ENCODE measurements around the gene SLC25A15.
A peak's percentile ranks its signal among the peaks of the same experiment; 100 is the strongest.
"Not testable (repeated sequence)": the region's sequence is repeated elsewhere in the genome, so short reads cannot be mapped to it uniquely, and the experiment has no call there.

Gene SLC25A15

DNA sequence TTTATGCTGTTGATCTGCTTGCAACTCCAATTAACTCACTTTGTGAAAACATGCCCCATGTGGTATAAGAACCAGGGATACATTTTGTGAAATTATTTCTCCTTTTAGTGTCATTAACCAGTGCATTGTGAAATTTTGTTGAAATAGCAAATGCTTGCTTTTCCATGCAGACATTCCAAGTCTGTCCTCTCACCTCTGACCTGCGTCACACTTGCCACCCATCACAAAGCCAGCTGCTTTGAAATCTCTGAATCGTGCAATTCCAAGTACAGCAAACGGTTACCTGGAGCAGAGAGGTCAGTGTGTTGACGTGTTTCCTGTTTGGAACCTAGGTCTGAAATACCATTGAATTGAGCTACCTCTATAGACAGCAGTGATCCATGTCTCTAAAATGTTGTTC is 4.9 kb upstream of the SLC25A15 start:
- Histone ChIP-seq H3K4me3 (ENCODE audit: low read length) (no peak overlapping the region), H3K9me3 (replicated peaks; ENCODE audit: low read length) (no peaks in the 10 kb centered on the region), H3K36me3 (ENCODE audit: insufficient read depth, low read length) (no peaks in the 10 kb centered on the region), H3K9ac (ENCODE audit: low read depth, low read length) (no peak overlapping the region), H3K4me1 (ENCODE audit: control insufficient read depth, insufficient read depth, low read length) (peaks cover 9% of the 10 kb centered on the region), H3K4me2 (ENCODE audit: low read length) (no peak overlapping the region), H3K27me3 (ENCODE audit: control insufficient read depth, insufficient read depth, low read length) (no peaks in the 10 kb centered on the region)

DNA sequence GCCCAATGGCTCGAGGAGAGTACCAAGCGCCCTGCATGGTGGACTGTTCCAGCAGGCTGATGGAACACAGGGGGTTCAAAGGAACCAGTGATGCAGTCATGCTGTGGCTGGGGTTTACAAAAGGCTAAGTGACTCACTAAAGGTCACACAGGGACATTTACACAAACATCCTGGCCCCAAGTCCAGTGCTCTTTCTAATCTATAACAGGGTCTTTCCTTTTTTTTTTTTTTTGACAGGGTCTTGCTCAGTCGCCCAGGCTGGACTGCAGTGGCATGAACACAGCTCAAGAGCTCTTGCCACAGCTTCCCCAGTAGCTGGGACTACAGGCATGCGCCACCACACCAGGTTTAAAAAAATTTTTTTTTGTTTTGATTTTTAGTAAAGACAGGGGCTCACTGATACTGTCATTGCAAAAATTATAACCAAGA is 2.8 kb upstream of the SLC25A15 start:
- Histone ChIP-seq H3K4me2 (ENCODE audit: low read length) (no peak overlapping the region), H3K27me3 (ENCODE audit: control insufficient read depth, insufficient read depth, low read length) (no peaks in the 10 kb centered on the region), H3K9me3 (replicated peaks; ENCODE audit: low read length) (no peaks in the 10 kb centered on the region), H3K9ac (ENCODE audit: low read depth, low read length) (no peak overlapping the region), H3K36me3 (ENCODE audit: insufficient read depth, low read length) (no peaks in the 10 kb centered on the region), H3K4me1 (ENCODE audit: control insufficient read depth, insufficient read depth, low read length) (peaks cover 12% of the 10 kb centered on the region), H3K4me3 (ENCODE audit: low read length) (no peak overlapping the region)

DNA sequence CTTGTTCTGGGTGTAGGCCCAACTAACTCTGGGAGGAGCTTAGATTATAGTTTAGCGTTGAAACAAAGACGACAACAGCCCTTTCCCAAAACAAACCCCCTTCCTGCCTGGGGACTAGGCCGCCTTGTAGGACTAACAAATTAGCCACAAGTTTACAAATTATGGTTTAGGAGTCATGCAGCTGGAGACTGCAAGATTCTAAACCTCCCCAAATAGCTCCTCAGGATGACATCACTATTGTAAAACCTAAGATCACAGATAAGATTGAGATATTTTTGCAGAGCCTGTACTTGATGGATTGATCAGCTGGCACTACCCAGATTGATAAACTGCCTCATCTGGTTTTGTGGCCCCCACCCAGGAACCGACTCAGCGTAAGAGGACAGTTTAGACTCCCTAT is 2.3 kb upstream of the SLC25A15 start:
- Histone ChIP-seq H3K36me3 (ENCODE audit: insufficient read depth, low read length) (no peaks in the 10 kb centered on the region), H3K27me3 (ENCODE audit: control insufficient read depth, insufficient read depth, low read length) (no peaks in the 10 kb centered on the region), H3K4me1 (ENCODE audit: control insufficient read depth, insufficient read depth, low read length) (peaks cover 12% of the 10 kb centered on the region), H3K4me2 (ENCODE audit: low read length) (no peak overlapping the region), H3K4me3 (ENCODE audit: low read length) (no peak overlapping the region), H3K9ac (ENCODE audit: low read depth, low read length) (no peak overlapping the region), H3K9me3 (replicated peaks; ENCODE audit: low read length) (no peaks in the 10 kb centered on the region)

DNA sequence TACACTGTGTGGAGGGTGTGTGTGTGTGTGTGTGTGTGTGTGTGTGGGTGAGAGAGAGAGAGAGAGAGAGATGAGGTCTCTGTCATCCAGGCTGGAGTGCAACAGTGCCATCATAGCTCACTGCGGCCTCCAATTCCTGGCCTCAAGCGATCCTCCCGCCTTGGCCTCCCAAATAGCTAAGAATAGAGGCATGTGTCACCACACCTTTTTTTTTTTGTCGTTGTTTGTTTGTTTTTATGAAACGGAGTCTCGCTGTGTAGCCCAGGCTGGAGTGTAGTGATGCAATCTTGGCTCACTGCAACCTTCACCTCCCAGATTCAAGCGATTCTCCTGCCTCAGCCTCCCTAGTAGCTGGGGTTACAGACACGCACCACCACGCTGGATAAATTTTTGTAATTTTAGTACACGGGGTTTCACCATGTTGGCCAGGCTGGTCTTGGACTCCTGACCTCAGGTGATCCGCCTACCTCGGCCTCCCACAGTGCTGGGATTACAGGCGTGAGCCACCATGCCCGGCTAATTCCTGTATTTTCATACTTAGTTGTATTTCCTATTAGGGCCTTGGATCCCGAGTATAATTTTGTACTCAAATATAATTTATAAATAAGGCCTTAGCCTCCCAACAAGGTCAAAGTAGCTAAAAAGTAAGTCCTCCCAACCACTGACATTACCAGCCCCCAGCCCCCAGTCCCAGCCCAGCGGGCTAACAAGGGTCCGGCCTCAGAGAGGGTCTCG is 704 bp upstream of the SLC25A15 start:
- H3K36me3 ChIP-seq (ENCODE audit: insufficient read depth, low read length); H3K27me3 ChIP-seq (ENCODE audit: control insufficient read depth, insufficient read depth, low read length); H3K9me3 ChIP-seq (replicated peaks; ENCODE audit: low read length): not testable (repeated sequence)
- peaks cover 12% of the 10 kb centered on the region for H3K4me1 ChIP-seq (ENCODE audit: control insufficient read depth, insufficient read depth, low read length)
- H3K9ac ChIP-seq (ENCODE audit: low read depth, low read length): peak overlapping the region; percentile 87
- H3K4me3 ChIP-seq (ENCODE audit: low read length): peak overlapping the region; percentile 92
- H3K4me2 ChIP-seq (ENCODE audit: low read length): peak overlapping the region; percentile 95

DNA sequence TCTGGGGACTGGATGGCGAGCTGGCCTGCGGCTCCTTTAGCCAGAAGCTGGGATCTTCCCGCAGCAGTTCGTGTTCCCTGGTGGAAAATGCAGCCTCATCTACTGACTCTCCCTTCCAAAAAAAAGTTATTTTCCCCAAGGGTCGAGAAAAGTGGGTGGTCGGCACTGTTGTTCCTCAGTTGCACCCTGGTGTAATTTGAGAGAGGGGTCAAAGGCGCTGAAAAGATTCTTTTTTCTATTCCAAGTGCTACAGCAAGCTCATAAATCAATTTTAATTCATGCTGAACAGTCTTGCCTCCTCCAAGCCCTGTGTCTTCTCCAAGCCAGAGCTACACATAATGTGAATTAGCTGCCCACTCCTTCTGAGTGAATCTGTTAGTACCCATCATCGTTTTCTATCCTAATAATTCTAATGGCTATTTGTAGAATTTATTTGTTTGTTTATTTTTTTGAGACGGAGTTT is 774 bp downstream of the SLC25A15 start:
- no peaks in the 10 kb centered on the region for H3K9me3 ChIP-seq (replicated peaks; ENCODE audit: low read length)
- H3K4me2 ChIP-seq (ENCODE audit: low read length): peak overlapping the region; percentile 95
- H3K36me3 ChIP-seq (ENCODE audit: insufficient read depth, low read length): peaks cover 14% of the 10 kb centered on the region
- H3K4me1 ChIP-seq (ENCODE audit: control insufficient read depth, insufficient read depth, low read length): peaks cover 12% of the 10 kb centered on the region
- no peaks in the 10 kb centered on the region for H3K27me3 ChIP-seq (ENCODE audit: control insufficient read depth, insufficient read depth, low read length)
- H3K4me3 ChIP-seq (ENCODE audit: low read length): peak overlapping the region; percentile 92
- H3K9ac ChIP-seq (ENCODE audit: low read depth, low read length): peak overlapping the region; percentile 87

DNA sequence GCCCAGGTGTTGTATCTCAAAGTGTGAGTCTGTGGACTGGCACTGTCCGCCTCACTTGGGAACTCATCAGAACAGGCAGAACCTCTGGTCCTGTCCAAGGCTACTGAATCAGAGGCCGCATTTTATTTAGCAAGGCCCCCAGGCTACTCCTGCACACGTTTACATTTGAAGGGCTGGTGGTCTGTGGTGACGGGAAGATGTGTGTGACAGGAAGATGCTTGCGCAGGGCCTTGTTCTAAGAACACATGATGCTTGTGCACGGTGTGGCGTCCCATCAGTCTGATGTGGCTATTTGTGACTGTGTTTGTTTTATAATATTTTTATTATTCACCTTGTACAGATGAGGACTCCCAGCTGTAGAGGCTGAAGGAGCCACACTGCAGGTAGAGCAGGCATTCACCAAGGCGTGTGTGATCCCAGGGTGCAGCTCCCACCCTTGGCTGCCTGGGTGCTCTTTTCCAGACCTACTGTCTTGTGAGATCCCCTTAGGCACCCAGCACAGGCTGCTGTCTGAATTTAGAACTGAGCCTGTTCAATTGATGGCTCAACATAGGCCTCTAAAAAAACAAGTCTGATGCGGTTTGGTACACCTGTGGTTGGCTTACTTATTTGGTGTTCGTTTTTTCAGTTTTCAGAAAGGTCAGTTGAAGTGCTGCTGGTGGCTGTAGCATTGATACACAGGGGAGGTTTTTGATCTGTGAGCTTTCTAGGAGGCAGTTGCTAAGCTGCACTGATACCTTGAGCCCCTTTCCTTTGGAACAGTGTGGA is 3.1 kb downstream of the SLC25A15 start:
- Histone ChIP-seq H3K4me3 (ENCODE audit: low read length) (no peak overlapping the region), H3K27me3 (ENCODE audit: control insufficient read depth, insufficient read depth, low read length) (no peaks in the 10 kb centered on the region), H3K4me2 (ENCODE audit: low read length) (no peak overlapping the region), H3K9me3 (replicated peaks; ENCODE audit: low read length) (no peaks in the 10 kb centered on the region), H3K4me1 (ENCODE audit: control insufficient read depth, insufficient read depth, low read length) (peaks cover 3% of the 10 kb centered on the region), H3K9ac (ENCODE audit: low read depth, low read length) (no peak overlapping the region), H3K36me3 (ENCODE audit: insufficient read depth, low read length) (peaks cover 14% of the 10 kb centered on the region)

DNA sequence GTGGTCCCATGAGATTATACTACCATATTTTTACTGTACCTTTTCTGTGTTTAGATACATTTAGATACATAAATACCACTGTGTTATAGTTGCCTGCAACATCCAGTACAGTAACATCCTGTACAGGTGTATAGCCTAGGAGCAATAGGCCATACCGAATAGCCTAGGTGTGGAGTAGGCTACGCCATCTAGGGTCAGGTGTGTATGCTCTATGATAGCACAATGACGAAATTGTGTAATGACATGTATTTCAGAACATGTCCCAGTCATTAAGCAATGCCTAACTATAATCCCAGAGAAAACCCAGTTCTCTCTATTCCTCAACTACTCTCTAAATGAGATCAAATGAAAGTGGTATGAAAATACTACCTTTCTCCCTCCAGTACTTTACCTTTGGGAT is 3.9 kb downstream of the SLC25A15 start:
- no peak overlapping the region for H3K4me2 ChIP-seq (ENCODE audit: low read length)
- no peak overlapping the region for H3K9ac ChIP-seq (ENCODE audit: low read depth, low read length)
- peaks cover 3% of the 10 kb centered on the region for H3K4me1 ChIP-seq (ENCODE audit: control insufficient read depth, insufficient read depth, low read length)
- H3K4me3 ChIP-seq (ENCODE audit: low read length): no peak overlapping the region
- peaks cover 14% of the 10 kb centered on the region for H3K36me3 ChIP-seq (ENCODE audit: insufficient read depth, low read length)
- H3K9me3 ChIP-seq (replicated peaks; ENCODE audit: low read length): no peaks in the 10 kb centered on the region
- no peaks in the 10 kb centered on the region for H3K27me3 ChIP-seq (ENCODE audit: control insufficient read depth, insufficient read depth, low read length)

DNA sequence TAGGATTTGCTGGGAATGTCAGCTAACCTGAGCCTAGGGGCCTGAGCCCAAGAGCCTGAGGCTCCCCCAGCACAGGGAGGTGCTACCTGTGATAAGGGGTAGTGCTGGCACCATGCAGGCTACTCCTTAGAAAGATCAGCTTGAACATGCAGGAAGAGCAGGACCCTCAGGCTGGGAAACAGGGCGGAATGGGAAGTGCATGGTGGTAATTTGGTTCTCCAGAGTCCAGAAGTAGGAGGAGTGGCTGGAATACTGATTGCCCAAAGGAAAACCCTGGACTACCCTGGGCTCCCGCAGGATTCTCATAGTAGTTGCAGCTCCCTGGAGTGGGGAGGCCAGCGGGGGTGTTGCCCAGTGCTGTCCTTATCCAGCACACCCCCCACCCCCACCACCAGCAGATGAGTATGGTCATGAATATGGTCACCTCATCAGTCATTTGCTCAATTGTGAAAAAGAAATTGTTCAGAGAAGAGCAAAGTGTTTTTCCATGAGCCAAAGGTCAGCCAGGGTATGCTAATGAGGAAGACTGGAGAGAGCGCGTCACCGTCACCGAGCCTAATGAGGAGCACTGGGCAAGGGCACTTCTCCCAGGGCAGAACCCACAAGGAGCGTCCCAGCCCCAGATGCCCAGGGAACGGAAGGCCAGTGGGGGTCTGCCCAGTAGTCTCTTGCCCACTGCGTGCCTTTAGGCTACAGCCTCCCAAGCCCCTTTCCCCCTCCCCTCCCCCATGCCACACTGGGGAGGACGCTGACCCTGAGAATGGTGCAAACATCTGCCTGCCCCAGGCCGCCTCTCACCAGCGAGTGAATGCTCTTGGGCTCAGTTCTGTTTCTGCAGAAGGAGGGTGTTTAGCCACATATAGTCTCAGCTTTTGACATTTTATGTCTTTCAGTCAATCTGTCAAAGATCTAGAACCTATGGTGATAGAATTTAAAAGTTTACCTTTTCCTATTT is 5.3 kb downstream of the SLC25A15 start:
- no peak overlapping the region for H3K9ac ChIP-seq (ENCODE audit: low read depth, low read length)
- peaks cover 3% of the 10 kb centered on the region for H3K4me1 ChIP-seq (ENCODE audit: control insufficient read depth, insufficient read depth, low read length)
- H3K9me3 ChIP-seq (replicated peaks; ENCODE audit: low read length): no peaks in the 10 kb centered on the region
- H3K4me2 ChIP-seq (ENCODE audit: low read length): no peak overlapping the region
- no peaks in the 10 kb centered on the region for H3K27me3 ChIP-seq (ENCODE audit: control insufficient read depth, insufficient read depth, low read length)
- peaks cover 22% of the 10 kb centered on the region for H3K36me3 ChIP-seq (ENCODE audit: insufficient read depth, low read length)
- no peak overlapping the region for H3K4me3 ChIP-seq (ENCODE audit: low read length)

DNA sequence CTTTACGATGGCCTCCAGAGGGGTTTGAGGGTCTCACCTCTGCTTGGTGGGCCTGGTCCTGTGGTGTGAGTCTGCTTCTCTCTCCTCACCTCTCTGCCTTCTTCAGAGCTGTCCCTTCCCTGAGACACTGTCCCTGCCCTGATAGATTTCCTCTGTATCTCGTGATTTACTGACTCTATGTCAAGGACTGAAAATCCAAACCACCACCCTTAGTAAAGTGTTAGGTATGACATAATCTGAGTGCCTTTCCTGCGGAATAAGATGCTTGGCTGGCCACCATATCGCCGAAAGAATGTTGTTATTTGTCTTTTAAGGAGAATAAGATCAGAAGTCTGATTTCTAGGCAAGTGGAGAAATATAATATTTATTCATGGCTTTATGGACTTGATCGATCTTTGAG is 7.2 kb downstream of the SLC25A15 start:
- peaks cover 34% of the 10 kb centered on the region for H3K36me3 ChIP-seq (ENCODE audit: insufficient read depth, low read length)
- H3K9ac ChIP-seq (ENCODE audit: low read depth, low read length): no peak overlapping the region
- no peak overlapping the region for H3K4me3 ChIP-seq (ENCODE audit: low read length)
- H3K4me1 ChIP-seq (ENCODE audit: control insufficient read depth, insufficient read depth, low read length): no peaks in the 10 kb centered on the region
- no peaks in the 10 kb centered on the region for H3K27me3 ChIP-seq (ENCODE audit: control insufficient read depth, insufficient read depth, low read length)
- no peak overlapping the region for H3K4me2 ChIP-seq (ENCODE audit: low read length)
- H3K9me3 ChIP-seq (replicated peaks; ENCODE audit: low read length): no peaks in the 10 kb centered on the region

DNA sequence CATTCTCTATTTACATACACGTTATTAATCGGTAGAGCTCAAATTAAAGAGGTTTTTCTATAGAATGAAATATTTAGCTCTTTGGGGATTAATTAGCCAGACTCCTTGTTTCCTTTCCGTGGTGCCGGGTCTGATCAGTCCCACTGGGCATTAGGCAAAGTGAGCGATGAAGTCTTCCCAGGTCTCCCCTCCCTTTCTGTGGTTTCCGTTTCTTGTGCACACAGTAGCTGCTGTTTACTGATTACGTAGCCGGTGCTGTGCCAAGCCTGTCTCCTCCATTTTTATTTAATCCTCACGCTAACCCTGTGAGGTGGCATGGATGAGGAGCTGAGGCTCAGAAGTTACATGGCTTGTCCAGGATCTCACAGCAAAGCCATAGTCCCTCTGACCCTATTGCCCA is 9.0 kb downstream of the SLC25A15 start:
- H3K36me3 ChIP-seq (ENCODE audit: insufficient read depth, low read length): peaks cover 43% of the 10 kb centered on the region
- no peaks in the 10 kb centered on the region for H3K9me3 ChIP-seq (replicated peaks; ENCODE audit: low read length)
- H3K9ac ChIP-seq (ENCODE audit: low read depth, low read length): no peak overlapping the region
- no peak overlapping the region for H3K4me2 ChIP-seq (ENCODE audit: low read length)
- no peaks in the 10 kb centered on the region for H3K27me3 ChIP-seq (ENCODE audit: control insufficient read depth, insufficient read depth, low read length)
- no peak overlapping the region for H3K4me3 ChIP-seq (ENCODE audit: low read length)
- H3K4me1 ChIP-seq (ENCODE audit: control insufficient read depth, insufficient read depth, low read length): no peaks in the 10 kb centered on the region

DNA sequence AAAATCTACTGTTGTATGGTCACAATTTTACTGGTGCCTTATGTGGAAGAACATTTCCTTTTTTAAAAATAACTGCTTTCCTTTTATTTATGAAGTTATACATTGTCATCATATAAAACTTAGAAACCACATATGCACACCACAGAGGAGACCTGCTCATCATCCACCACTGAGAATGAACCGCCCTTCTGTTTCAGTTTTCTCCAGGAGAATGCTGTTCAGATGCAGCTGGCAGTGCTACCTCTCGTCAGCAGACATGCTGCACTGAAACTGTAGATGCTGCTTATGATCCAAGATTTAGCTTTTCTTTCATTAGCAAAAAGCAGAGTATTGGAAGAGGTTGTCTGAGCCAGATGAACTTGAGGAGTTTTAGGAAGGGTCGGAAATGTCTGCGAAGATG is 10.1 kb downstream of the SLC25A15 start:
- no peaks in the 10 kb centered on the region for H3K27me3 ChIP-seq (ENCODE audit: control insufficient read depth, insufficient read depth, low read length)
- no peak overlapping the region for H3K9ac ChIP-seq (ENCODE audit: low read depth, low read length)
- H3K9me3 ChIP-seq (replicated peaks; ENCODE audit: low read length): no peaks in the 10 kb centered on the region
- H3K4me1 ChIP-seq (ENCODE audit: control insufficient read depth, insufficient read depth, low read length): no peaks in the 10 kb centered on the region
- no peak overlapping the region for H3K4me3 ChIP-seq (ENCODE audit: low read length)
- H3K36me3 ChIP-seq (ENCODE audit: insufficient read depth, low read length): peaks cover 38% of the 10 kb centered on the region
- H3K4me2 ChIP-seq (ENCODE audit: low read length): no peak overlapping the region

All from skeletal muscle satellite cell (primary cell).